Adrenal gland (tissue), 5 donors: Measurements from ENCODE around the gene RASAL1.

Experiments used
- CTCF ChIP-seq, 6 experiments: fragments of 450-650 bp in 4 of 6; fragments of 200-600 bp in 2 of 6; sonication (generic) in 1 of 6; IDR thresholded peaks; 1 replicate in 5 of 6; 2 replicates in 1 of 6; pipeline versions ENCODE4 v1.5.1 to v1.8.0; 2016 to 2021; ENCODE audit warnings: antibody characterized with exemption in 6 of 6, mild to moderate bottlenecking in 2 of 6, moderate library complexity in 1 of 6
- POLR2A ChIP-seq, 2 donors: fragments of 450-650 bp; IDR thresholded peaks; one replicate each; pipeline ENCODE4 v1.6.1; 2017; ENCODE audit warnings: antibody characterized with exemption in 2 of 2, mild to moderate bottlenecking in 2 of 2, moderate library complexity in 1 of 2
- donor health status: DM: no; HTN: no; CAD: no.

GRCh38 chr12:113051759-113052158, 83.8 kb downstream of the RASAL1 start:
- TF ChIP-seq CTCF (IDR thresholded peaks at IDR 0.05) (no peak), POLR2A (IDR thresholded peaks at IDR 0.05) (no peak)
